Activated CD4-positive, alpha-beta T cell treated with anti-CD3 and anti-CD28 coated beads, Interleukin-2, amount 50 U/mL, for 1 hour (primary cell): Measurements from ENCODE around the gene SYNE2.
"Not testable (repeated sequence)": the region's sequence is repeated elsewhere in the genome, so short reads cannot be mapped to it uniquely, and the experiment has no call there.

Experiments used
- DNase-seq: peaks from one replicate; pipeline ENCODE4 v3.0.0-alpha.2; 2020

Gene SYNE2, protein sequence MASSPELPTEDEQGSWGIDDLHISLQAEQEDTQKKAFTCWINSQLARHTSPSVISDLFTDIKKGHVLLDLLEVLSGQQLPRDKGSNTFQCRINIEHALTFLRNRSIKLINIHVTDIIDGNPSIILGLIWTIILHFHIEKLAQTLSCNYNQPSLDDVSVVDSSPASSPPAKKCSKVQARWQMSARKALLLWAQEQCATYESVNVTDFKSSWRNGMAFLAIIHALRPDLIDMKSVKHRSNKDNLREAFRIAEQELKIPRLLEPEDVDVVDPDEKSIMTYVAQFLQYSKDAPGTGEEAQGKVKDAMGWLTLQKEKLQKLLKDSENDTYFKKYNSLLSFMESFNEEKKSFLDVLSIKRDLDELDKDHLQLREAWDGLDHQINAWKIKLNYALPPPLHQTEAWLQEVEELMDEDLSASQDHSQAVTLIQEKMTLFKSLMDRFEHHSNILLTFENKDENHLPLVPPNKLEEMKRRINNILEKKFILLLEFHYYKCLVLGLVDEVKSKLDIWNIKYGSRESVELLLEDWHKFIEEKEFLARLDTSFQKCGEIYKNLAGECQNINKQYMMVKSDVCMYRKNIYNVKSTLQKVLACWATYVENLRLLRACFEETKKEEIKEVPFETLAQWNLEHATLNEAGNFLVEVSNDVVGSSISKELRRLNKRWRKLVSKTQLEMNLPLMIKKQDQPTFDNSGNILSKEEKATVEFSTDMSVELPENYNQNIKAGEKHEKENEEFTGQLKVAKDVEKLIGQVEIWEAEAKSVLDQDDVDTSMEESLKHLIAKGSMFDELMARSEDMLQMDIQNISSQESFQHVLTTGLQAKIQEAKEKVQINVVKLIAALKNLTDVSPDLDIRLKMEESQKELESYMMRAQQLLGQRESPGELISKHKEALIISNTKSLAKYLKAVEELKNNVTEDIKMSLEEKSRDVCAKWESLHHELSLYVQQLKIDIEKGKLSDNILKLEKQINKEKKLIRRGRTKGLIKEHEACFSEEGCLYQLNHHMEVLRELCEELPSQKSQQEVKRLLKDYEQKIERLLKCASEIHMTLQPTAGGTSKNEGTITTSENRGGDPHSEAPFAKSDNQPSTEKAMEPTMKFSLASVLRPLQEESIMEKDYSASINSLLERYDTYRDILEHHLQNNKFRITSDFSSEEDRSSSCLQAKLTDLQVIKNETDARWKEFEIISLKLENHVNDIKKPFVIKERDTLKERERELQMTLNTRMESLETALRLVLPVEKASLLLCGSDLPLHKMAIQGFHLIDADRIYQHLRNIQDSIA (N-terminal part only)

DNA sequence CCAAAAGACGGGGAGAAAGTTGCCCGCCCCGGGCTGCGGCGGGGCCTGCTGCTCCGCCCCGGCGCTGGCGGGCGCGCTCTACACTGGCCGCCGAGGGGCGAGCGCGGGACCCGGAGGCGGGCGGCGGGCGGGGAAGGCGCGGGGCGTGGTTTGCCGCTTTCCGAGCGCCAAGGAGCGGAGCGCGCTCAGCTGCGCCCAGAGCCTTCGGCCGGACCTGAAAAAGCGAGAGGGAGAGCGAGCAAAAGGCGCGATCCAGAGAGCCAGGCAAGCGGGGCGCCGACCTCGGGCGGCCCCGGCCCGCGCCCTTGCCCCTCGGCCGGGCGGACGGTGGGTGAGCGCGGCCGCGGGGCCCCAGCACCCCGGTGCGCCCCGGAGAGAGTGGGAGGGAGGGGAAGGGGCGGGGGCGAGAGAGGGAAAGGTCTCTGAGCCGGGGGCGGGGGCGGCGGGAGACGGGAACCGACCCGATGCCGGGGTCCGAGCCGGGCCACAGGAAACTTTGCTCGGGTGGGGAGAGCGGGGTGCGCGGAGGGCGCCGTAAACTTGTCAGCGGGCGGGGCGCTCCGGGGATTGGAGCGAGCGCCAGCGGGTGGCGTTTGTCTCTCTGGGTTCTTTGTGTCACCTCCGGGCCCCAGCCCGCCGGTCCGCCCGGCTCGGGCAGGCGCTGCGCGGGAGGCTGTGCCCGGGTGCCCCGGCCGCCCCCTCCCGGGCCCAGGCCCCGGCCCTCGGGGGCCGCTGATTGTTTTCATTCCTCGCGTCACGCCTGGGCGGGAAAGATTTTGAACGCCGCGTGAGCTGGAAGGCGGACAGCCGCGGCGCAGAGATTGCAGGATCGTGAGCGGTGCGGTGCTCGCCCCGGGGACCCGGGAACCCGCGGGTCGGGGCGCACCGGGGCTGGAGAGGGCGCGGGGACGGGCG, at the start of gene SYNE2:
TSS of gene SYNE2 (plus strand) at position 188 of the 915 bp plus-strand sequence. CDS start 56,145 bp downstream, outside the sequence.
- peak; percentile 83 for DNase-seq

DNA sequence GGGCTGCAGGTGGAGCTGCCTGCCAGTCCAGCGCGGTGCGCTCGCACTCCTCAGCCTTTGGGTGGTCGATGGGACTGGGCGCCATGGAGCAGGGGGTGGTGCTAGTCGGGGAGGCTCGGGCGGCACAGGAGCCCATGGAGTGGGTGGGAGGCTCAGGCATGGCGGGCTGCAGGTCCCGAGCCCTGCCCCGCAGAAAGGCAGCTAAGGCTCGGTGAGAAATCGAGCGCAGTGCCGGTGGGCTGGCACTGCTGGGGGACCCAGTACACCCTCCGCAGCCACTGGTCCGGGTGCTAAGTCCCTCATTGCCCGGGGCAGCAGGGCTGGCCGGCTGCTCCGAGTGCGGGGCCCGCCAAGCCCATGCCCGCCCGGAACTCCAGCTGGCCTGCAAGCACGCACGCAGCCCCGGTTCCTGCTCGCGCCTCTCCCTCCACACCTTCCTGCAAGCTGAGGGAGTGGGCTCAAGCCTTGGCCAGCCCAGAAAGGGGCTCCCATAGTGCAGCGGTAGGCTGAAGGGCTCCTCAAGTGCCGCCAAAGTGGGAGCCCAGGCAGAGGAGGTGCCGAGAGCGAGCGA, 49.5 kb upstream of the SYNE2 start:
- DNase-seq = not testable (repeated sequence)

DNA sequence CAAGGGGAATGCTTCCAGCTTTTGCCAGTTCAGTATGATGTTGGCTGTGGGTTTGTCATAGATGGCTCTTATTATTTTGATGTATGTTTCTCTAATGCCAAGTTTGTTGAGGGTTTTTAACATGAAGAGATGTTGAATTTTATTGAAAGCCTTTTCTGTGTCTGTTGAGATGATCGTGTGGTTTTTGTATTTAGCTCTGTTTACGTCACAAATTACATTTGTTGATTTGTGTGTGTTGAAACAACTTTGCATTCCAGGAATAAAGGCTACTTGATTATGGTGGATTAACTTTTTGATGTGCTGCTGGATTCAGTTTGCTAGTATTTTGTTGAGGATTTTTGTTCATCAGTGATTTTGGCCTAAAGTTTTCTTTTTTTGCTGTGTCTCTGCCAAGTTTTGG, 46.7 kb upstream of the SYNE2 start:
- not testable (repeated sequence) for DNase-seq

DNA sequence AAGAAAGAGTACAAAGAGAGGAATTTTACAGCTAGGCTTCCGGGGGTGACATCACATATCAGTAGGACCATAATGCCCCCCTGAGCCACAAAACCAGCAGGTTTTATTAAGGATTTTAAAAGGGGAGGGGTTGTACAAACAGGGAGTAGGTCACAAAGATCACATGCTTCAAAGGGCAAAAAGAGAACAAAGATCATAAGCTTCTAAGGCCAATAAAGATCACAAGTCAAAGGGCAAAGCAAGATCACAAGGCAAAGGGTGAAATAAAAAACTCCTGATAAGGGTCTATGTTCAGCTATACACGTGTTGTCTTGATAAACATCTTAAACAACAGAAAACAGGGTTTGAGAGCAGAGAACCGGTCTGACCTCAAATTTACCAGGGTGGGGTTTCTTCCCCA, 41.1 kb upstream of the SYNE2 start:
- not testable (repeated sequence) for DNase-seq

DNA sequence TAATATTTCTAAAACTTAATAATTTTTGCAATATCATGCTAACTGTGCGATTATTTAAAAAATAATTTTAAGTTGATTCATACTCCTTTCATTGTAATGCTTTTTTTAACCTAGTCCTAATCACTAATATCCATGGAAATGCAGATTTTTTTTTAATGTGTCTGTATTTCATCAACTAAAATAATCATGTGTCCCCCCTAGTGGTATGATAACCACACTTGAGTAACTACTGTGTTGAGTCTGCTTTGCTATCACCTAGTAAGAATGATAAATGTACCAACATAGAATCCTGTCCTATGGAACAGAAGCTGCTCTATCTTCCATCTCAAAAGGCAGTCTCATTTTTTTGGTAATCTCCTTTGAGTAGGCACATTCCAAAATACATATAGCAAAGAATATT, 19.1 kb upstream of the SYNE2 start:
- DNase-seq = no peak

DNA sequence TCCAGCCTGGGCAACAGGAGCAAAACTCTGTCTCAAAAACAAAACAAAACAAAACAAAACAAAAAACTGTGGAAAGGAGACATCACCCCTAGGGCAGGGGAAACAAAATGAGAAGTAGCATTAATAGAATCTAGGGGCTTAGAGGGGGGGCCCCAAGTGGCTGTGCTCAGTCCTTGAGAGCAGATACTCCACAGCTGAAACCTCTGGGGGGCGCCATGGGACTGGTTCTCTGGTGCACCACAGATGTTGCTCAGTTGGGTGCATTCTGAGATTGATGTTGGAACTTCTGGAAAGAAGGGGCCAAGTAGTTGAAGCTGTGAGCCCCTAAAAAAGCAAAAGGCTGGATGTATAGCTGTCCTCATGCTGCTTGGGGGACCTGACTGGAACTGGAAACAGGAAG, 11.8 kb upstream of the SYNE2 start:
- DNase-seq = peak; percentile 74

DNA sequence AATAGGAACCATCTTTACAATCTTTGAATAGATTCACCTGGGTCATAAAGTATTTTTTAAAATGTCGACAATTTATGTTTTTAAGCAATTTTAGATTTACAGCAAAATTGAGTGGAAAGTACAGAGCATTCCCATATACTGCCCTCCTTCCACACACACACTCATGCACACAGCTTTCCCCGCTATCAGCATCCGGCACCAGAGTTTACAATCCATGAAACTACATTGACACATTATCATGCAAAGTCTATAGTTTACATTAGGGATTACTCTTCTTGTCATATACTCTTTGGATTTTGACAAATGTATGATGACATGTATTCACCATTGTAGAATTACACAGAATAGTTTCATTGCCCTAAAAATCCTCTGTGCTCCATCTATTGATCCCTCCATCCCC, 9.0 kb upstream of the SYNE2 start:
- no peak for DNase-seq

DNA sequence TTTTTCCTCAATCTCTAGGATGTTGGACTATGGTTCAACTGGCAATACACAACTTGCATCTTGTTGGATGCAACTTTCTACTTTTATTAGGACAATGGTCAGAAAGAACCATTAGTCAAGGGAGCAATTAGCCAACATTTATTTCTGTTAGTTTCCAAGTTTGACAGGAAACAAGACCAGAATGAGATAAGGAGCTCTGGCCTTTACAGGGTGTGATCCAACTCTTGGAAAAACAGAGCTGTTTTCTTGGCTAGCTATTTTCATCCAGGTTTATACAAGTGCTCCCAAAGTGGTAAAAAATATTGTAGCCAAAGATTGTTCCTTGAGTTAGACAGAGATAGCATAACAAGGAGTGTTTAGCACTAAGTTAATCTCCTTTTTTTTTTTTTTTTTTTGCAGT, 3.9 kb upstream of the SYNE2 start:
- no peak for DNase-seq

DNA sequence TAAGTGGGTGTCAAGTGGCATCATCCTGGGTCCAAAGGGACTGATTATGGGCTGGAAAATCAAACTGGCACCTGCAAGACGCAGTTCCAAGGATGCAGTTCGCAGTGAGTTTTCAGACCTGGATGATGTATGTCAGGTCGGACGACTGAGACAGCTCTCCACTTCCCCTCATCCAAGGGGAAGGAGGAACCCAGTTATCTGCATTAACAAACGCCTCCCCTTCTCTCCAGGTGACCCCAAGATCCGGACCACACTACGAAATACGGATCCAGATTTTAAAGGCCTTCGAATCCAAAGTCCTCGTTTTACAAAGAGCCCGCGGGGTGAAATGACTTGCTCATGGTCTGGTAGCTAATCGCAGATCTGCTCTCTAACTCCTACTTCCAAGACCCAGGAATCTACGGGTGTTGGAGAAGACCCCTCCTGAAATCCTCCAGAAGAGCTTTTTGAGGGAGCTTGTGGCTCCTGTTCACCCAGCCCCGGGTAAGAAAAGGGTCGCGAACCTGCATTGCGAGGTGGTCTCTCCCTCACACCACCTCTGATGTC, 460 bp upstream of the SYNE2 start:
- no peak for DNase-seq

DNA sequence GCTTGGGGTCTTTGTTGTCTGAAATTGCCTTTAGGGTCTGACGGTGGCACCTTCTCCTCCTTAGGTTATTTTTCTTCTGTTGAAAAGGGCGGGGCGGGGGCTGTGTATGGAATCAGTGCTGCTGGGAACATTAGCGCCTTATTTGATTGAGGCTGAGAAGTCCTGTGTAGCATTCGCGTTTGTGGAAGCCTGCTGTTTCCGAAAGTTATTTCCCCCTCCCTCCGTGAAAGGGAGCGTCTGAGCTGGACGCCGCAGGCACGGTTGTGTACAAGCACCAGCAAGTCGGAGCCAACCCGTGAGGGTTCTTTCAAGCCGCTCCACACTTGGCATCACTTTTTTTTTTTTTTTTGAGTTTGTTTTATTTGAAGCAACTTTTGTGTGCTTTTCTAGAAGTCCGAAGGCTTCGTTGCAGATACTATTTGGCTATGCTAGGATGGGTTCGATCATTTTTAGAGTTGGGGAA, 1.1 kb downstream of the SYNE2 start:
- DNase-seq = peak; percentile 57

DNA sequence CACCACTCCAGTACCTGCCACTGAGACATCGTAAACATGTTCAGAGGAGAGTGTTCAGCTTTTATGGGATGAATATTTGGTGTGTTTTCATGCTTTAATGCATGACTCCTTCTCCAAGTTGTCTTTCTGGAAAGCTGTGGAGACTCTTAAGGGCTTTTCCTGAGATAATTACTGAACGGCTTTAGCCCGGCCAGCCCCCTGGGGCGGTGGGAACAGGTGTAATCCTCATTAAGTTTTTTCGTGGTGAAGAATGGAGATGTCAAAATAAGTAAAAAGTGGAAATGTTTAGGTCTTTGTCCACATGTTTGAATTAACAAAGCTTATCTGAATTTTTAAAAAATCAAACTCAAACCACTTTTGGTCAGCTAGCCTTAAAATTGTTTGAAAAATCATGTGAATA, 1.5 kb downstream of the SYNE2 start:
- no peak for DNase-seq

DNA sequence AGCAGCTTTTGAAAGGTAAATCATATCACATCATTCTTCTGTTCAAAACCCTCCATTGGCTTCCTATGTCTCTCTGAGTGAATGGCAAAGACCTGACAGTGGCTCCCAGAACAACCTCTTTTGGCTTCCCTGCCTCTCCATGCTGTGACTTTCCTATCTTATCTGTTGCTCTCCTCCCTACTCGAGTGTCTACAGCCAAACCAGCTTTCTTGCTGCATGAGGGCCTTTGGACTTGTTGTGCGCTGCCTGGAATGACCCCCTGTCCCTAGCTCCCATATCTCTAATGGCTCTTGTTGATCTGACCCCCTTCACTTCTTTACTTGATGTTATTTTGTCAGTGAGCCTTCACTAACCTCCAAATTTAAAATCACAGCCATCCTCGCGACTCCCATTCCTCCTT, 2.5 kb downstream of the SYNE2 start:
- no peak for DNase-seq

DNA sequence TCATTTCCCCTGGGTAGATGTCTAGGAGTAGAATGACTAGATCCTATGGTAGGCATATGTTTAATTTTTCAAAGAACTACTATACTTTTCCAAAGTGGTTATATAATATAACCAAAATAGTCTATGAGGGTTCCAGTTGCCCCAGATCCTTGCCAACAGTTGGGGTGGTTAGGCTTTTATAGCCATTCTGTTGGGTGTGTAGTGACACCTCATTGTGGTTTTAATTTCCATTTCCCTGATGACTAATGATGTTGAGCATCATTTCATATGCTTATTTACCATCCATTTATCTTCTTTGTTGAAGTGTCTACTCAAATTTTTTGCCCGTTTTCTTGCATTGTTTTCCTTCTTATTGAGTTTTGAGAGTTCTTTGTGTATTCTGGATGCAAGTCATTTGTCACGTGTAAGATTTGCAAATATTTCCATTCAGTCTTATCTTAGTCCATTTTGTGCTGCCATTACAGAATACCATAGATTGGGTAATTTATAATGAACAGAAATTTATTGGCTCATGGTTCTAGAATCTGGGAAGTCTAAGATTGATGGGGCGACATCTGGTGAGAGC, 4.7 kb downstream of the SYNE2 start:
- peak; percentile 23 for DNase-seq

DNA sequence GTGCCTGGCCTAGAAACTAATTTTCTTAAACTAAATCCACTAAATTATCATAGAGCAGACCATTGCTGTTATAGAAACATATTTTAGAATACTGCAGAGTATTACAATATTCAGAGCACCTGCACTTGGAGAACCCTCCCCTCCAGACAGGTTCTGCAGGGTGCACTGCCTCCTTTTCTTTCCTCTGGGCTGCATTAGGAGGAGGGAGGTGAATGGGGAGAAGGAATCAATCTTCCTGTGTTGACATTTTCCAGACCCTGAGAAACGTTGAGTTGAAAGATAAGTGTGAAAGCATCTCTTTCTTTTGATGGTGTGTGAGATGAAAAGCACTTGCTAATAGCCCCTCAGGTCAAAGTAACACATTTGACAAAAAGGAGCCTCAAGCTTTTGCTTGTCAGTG, 7.3 kb downstream of the SYNE2 start:
- no peak for DNase-seq

DNA sequence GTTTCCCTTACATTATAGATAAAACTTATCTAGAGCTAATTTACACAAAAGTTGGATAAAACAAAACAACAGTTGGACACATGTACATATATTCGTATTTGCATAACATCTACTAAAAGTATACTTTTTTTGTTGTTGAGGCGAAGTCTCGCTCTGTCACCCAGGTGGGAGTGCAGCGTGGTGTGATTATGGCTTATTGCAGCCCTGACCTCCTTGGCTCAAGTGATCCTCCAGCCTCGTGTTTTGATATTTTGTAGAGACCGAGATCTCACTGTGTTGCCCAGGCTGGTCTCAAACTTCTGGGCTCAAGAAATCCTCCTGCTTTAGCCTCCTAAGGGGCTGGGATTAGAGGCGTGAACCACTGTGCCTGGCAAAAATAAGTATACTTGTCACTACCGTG, 9.4 kb downstream of the SYNE2 start:
- DNase-seq = no peak

DNA sequence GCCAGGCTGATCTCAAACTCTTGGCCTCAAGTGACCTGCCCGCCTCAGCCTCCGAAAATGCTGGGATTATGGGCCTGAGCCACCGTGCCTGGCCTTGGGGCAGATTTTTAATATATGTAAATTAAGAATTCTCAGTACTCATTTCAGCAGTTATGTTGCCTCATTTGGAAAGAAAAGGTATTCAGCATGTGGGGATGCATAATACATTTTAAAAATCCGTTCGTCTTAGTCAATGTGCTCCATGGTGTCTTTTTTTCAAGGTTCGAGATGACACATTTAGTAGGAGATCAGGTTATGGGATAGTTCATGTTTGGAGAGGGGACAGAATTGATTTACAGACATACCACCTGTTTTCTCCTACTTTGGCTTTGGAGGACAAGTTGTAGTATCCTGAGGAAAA, 10.2 kb downstream of the SYNE2 start:
- no peak for DNase-seq

DNA sequence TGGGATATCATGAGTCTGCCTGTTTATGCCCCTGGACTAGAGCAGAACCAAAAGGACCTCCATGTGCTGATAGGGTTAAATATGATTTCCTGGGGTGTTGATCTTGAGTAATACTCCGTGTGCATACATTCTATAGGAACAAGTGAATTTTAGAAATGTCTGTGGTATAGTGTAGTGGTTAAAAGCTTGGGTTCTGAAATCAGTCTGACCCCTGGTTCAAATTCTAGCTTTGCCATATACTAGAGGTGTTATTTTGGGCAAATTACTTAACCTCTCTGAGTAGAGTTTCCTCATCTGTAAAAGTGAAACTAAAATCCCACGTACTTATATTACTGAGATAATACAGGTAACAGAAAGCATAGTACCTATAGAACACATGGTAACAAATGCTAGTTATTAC, 12.0 kb downstream of the SYNE2 start:
- DNase-seq = not testable (repeated sequence)

DNA sequence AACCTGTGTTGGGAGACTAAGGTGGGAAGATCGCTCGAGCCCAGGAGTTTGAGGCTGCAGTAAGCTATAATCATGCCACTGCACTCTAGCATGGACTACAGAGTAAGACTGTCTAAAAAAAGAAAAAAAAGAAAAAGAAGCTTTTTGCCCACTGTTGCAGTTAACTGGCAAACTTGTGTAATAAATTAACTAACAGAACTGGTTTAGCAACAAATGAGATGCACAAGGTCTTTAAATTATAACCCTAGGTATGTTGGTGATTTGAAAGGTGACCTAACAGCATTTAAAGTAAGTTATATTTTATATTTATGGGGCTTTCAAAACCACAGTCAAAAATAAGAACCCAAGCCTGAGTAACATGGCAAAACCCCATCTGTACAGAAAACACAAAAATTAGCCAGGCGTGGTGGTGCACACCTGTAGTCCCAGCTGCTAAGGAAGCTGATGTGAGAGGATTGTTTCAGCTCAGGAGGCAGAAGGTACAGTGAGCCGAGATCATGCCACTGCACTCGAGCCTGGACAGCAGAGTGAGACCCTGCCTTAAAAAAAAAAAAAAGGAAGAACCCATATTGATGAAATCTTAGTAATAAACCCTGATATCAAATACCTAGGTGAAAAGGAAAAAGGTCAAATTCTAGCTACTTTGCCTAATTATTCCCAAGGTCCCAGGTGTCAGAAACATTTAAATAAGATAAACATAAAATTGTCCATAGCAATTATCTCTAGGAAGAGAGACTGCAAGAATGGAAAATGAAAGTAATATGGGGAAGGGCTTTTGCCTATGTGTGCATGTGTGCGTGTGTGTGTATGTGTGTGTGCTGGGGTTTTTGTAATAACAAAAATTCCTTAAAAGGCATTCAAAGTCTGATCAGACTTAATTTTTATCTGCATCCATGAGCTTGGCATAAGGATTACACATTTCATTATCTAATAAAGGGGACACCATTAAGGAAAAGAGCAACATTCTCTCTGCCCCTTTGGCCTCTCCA, 15.4 kb downstream of the SYNE2 start:
- no peak for DNase-seq

DNA sequence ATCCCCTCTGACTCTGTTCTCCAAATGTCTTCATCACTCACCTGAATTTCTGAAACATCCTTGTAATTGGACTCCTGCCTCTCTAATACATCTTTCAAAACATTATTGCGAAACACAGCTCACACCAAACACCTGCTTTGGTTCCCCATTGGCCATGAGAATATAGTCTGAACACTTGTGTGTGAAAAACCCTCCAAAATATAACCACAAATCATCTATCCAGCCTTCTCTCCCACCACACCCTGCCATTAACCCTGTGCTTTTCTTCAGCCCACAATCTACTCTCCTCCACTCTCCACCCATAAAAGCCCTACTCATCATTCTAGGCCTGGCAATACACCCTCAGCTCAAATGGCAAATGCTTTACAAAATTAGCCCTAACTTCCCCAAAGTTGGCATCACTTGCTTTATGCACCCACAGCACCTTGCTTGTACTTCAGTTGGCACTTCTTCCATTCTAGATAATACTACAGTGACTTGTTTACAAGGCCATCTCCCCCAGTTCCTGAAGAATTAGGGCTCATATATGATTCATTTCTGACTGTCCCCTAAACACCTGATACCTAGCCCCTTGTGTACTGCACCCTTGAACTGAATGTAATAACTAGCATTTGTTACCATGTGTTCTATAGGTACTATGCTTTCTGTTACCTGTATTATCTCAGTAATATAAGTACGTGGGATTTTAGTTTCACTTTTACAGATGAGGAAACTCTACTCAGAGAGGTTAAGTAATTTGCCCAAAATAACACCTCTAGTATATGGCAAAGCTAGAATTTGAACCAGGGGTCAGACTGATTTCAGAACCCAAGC, 17.3 kb downstream of the SYNE2 start:
- not testable (repeated sequence) for DNase-seq
